Panc1 (cell line): ENCODE data around the gene TPRA1. TPM values are rescaled to one million over a fixed set of nuclear protein-coding genes. Genes with fewer than 3 reads are reported as not detected.

ENCODE experiments used
- ATAC-seq: fragments of 200-7000 bp; cut with Tn5 transposase; 2 replicates; pipeline ENCODE4 v1.9.1; 2020; ENCODE audit warnings: mild to moderate bottlenecking, moderate library complexity
- BruUV-seq: library from RNA; stranded (reverse); fragments of 400-500 nt; replicated peaks from 2 replicates; lab custom pipeline; 2021; lab: Mats Ljungman, UMichigan
- CTCF ChIA-PET: fragments of 300-600 bp; sonication (Branson Sonifier 250); formaldehyde crosslinking; loops from one replicate; lab custom pipeline; 2022; ENCODE audit warnings: antibody characterized with exemption; lab: Charles Lee
- POLR2A ChIA-PET: fragments of 300-600 bp; sonication (Branson Sonifier 250); formaldehyde crosslinking; loops from one replicate; lab custom pipeline; 2022; ENCODE audit warnings: antibody characterized with exemption; lab: Charles Lee
- DNase-seq: peaks from one replicate; pipeline ENCODE4 v3.0.0-alpha.2; 2010; ENCODE audit warnings: low read depth, low spot score
- H3K27ac ChIP-seq: 2 replicates; pipeline ENCODE4 v1.5.1; 2011; ENCODE audit warnings: mild to moderate bottlenecking, low read length, inconsistent platforms
- H3K27me3 ChIP-seq: fragments of 200-500 bp; sonication (Bioruptor generic); 2 replicates; pipeline ENCODE4 v1.6.0; 2014; ENCODE audit warnings: low read length, inconsistent platforms; ENCODE audit not compliant: control insufficient read depth, insufficient read depth
- H3K36me3 ChIP-seq: fragments of 200-500 bp; sonication (Bioruptor generic); 2 replicates; pipeline ENCODE4 v1.5.1; 2014; ENCODE audit warnings: inconsistent platforms, mild to moderate bottlenecking, low read length, moderate library complexity; ENCODE audit not compliant: control insufficient read depth, insufficient read depth
- H3K4me1 ChIP-seq: 2 replicates; pipeline ENCODE4 v1.5.1; 2011; ENCODE audit warnings: inconsistent platforms, mild to moderate bottlenecking, low read length, moderate library complexity; ENCODE audit not compliant: control insufficient read depth, insufficient read depth
- H3K4me3 ChIP-seq, 2 experiments: 2 replicates each; pipeline ENCODE4 v1.5.1; 2011 to 2012; ENCODE audit warnings: low read depth in 2 of 2, low read length in 2 of 2, mild to moderate bottlenecking in 2 of 2, inconsistent platforms in 1 of 2, moderate library complexity in 1 of 2
- H3K9me3 ChIP-seq: fragments of 200-500 bp; sonication (Bioruptor generic); 2 replicates; pipeline ENCODE4 v1.5.1; 2014; ENCODE audit warnings: low read depth, mild to moderate bottlenecking, inconsistent platforms, low read length, moderate library complexity; ENCODE audit not compliant: control insufficient read depth, insufficient read depth
- CTCF ChIP-seq: fragments of 450-650 bp; IDR thresholded peaks from 2 replicates; pipeline ENCODE4 v1.5.1; 2017; ENCODE audit warnings: mild to moderate bottlenecking
- POLR2AphosphoS5 ChIP-seq: IDR thresholded peaks from 2 replicates; pipeline ENCODE4 v1.6.1; 2012; ENCODE audit warnings: mild to moderate bottlenecking, low read depth, low read length, moderate library complexity
- REST ChIP-seq, 2 experiments: IDR thresholded peaks; 2 replicates each; pipeline ENCODE4 v1.6.1; 2011 to 2012; ENCODE audit warnings: low read depth in 2 of 2, control low read depth in 1 of 2, low read length in 1 of 2, mild to moderate bottlenecking in 1 of 2, moderate library complexity in 1 of 2; ENCODE audit not compliant: insufficient read depth in 1 of 2
- SIN3A ChIP-seq: IDR thresholded peaks from 2 replicates; pipeline ENCODE4 v1.6.1; 2012; ENCODE audit warnings: low read depth, mild to moderate bottlenecking, low read length, moderate library complexity, borderline replicate concordance; ENCODE audit not compliant: insufficient read depth
- TCF7L2 ChIP-seq: IDR thresholded peaks from 2 replicates; pipeline ENCODE4 v1.6.1; 2011; ENCODE audit warnings: mild to moderate bottlenecking, low read depth, low read length, inconsistent platforms
- in situ Hi-C: cut with HindIII; loops from 2 replicates; pipeline ENCODE4 v1.10.0; 2016; ENCODE audit warnings: low sequenced_read_pairs, low pct_unique_long_range_greater_than_20kb
- intact Hi-C: fragments of 100-400 bp; cut with micrococcal nuclease; formaldehyde crosslinking; loops from one replicate; pipeline ENCODE4 v1.10.0; 2022; ENCODE audit not compliant: unreplicated experiment
- total RNA-seq: library from RNA; stranded (reverse); gene quantifications from one replicate; pipeline ENCODE4 v1.2.1, GENCODE V29; 2021; ENCODE audit not compliant: unreplicated experiment

TPRA1 gene
- total RNA-seq, 1 experiment from 2014 or later: 42.6 TPM

GRCh38 chr3:127604546-127605165, 14.1 kb upstream of the TPRA1 start:
- no peak for TF ChIP-seq POLR2AphosphoS5
- no peak for TF ChIP-seq CTCF
- no peak for TF ChIP-seq REST (IDR thresholded peaks at IDR 0.05; ENCODE audit: insufficient read depth in 1 of 2, low read depth in 2 of 2, low read length in 1 of 2)
- no peak for TF ChIP-seq TCF7L2
- no peak for TF ChIP-seq SIN3A
- ChIA-PET POLR2A (no interaction called here), CTCF (no interaction called here)
- intact Hi-C loops (no loop called here), in situ Hi-C loops (no loop called here)
- no peak for ATAC-seq
- no peak overlapping the region for H3K27ac ChIP-seq
- peaks cover 5% of the 10 kb centered on the region; the same call in 1 of the 2 replicates for H3K4me1 ChIP-seq
- H3K27me3 ChIP-seq: no peaks in the 10 kb centered on the region
- no peak for DNase-seq
- no peak overlapping the region for H3K4me3 ChIP-seq
- H3K9me3 ChIP-seq: no peaks in the 10 kb centered on the region
- BruUV-seq: no TSS peak
- peaks cover 8% of the 10 kb centered on the region for H3K36me3 ChIP-seq

DNA sequence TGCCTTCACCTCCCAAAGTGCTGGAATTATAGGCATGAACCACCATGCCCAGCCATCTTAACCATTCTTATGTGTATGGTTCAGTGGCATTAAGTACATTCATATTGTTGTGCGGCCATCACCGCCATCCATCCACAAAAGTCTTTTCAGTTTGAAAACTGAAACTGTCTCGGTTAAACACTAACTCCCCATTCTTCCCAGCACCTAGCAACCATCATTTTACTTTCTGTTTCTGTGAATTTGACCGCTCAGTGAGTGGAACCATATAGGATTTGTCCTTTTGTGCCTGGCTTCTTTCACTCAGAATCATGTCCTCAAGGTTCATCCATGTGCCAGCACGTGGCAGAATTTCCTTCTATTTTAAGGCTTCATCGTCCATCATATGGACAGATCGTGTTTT, 13.5 kb upstream of the TPRA1 start:
- POLR2A ChIA-PET: no interaction called here
- ATAC-seq (no peak), DNase-seq (no peak)
- TF ChIP-seq TCF7L2: no peak
- no peak for TF ChIP-seq REST (IDR thresholded peaks at IDR 0.05; ENCODE audit: insufficient read depth in 1 of 2, low read depth in 2 of 2, low read length in 1 of 2)
- TF ChIP-seq POLR2AphosphoS5: no peak
- no peak for TF ChIP-seq CTCF
- H3K36me3 ChIP-seq: peaks cover 8% of the 10 kb centered on the region
- intact Hi-C loops (no loop called here), in situ Hi-C loops (no loop called here)
- H3K27ac ChIP-seq: no peak overlapping the region
- H3K9me3 ChIP-seq: no peaks in the 10 kb centered on the region
- H3K4me3 ChIP-seq: no peak overlapping the region
- peaks cover 11% of the 10 kb centered on the region for H3K4me1 ChIP-seq
- no peaks in the 10 kb centered on the region for H3K27me3 ChIP-seq
- CTCF ChIA-PET: interaction anchor here (0.6 kb wide), 1 partner anchor 29 kb away, joined by 4 read pairs; no protein-coding TSS in a partner anchor
- BruUV-seq: no TSS peak
